C4-2B (cell line): ENCODE results near the gene SLC25A42.

Experiments used
- H3K27ac ChIP-seq: fragments of 450-650 bp; 2 replicates; pipeline ENCODE4 v1.5.1; 2017
- CTCF ChIP-seq: fragments of 450-650 bp; conservative IDR thresholded peaks from 2 replicates; pipeline ENCODE4 v1.5.1; 2017; ENCODE audit warnings: mild to moderate bottlenecking
- ZFX ChIP-seq: fragments of 450-650 bp; IDR thresholded peaks from 2 replicates; pipeline ENCODE4 v1.6.1; 2017

SLC25A42 gene

GRCh38 chr19:19154768-19155494 is 91.1 kb downstream of the SLC25A42 start:
- TF ChIP-seq CTCF (no peak), ZFX (no peak)
- no peak overlapping the region for H3K27ac ChIP-seq

GRCh38 chr19:19155495-19156219 is 91.9 kb downstream of the SLC25A42 start:
- no peak overlapping the region for H3K27ac ChIP-seq
- TF ChIP-seq ZFX (no peak), CTCF (no peak)

GRCh38 chr19:19157808-19158207 is 94.0 kb downstream of the SLC25A42 start:
- no peak for TF ChIP-seq CTCF
- TF ChIP-seq ZFX: no peak
- no peak overlapping the region for H3K27ac ChIP-seq

GRCh38 chr19:19159534-19159933 is 95.7 kb downstream of the SLC25A42 start:
- no peak overlapping the region for H3K27ac ChIP-seq
- TF ChIP-seq CTCF: no peak
- no peak for TF ChIP-seq ZFX

GRCh38 chr19:19160461-19161035 is 96.8 kb downstream of the SLC25A42 start:
- H3K27ac ChIP-seq: no peak overlapping the region
- TF ChIP-seq CTCF (no peak), ZFX (no peak)

GRCh38 chr19:19162495-19162894 is 98.7 kb downstream of the SLC25A42 start:
- TF ChIP-seq CTCF (no peak), ZFX (no peak)
- no peak overlapping the region for H3K27ac ChIP-seq
